Medulla oblongata (tissue), 1 donor: ENCODE data around the gene FZR1.
"Not testable (repeated sequence)": the region's sequence is repeated elsewhere in the genome, so short reads cannot be mapped to it uniquely, and the experiment has no call there.

Experiments
- DNase-seq: peaks from one replicate; pipeline ENCODE4 v3.0.0-alpha.2; 2015; ENCODE audit errors: extremely low spot score

FZR1 gene

DNA sequence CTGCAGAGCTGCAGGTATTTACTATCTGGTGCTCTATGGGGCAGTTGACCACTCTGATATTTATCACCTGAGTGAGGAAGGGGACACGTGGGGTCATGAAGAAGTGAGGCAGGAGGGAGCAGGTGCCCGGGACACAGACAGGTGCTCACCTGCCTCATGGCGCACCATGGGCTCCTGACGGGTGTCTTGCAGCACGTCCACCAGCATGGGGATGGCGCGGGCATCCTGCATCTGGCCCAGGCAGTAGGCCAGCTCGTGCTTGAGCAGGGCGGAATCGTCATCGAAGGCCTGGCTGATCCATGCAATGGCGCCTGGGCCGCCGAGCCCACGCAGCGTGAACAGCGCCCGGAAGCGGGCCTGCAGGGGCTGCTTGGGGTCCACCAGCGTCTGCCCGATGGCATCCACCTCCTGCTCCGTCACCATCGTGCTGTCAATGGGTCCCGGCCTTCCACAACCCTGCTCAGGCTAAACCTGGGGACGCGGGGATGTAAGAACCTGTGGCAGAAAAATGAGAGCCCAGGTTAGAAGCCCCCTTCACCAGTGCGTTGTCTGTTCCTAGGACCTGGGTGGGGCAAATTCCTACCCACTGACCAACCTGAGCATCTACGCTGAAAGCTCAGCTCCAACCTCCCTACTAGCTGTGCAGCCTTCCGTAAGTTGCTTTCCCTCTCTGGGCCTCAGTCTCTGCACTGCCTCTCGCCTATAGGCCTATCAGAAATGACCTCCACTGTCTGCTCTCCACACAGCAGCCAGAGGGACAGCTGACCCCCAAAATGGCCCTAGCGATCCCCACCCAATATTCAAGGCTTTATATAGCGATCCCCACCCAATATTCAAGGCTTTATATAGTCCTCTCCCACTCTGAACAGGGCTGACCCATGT is 9.5 kb upstream of the FZR1 start:
- DNase-seq, result no peak

DNA sequence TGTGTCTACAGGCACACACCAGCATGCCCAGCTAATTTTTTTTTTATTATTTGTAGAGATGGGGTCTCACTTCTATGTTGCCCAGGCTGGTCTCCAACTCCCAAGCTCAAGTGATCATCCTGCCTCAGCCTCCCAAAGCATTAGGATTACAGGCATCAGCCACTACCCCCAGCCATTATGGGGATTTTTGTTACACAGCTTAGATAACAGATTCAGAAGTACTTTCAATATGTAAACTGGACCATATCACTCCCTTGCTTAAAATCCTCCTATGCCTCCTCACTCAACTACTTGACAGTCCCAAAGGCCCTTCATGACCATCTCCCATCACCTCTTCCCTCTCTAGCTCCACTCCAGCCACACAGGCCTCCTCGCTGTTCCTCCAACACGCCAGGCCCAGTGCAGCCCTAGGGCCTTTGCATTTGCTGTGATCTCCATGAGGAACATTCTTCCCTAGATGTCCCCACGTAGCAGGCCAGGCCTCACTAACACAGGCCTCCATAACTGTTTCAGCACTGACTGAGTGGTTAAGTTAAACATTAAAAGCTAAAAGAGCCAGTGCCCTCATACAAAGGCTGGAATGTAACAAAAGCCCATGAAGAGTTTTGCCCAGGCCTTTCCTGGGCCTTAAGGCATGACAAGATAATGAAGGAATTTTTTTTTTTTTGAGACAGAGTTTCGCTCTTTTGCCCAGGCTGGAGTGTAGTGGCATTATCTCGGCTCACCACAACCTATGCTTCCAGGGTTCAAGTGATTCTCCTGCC is 8.2 kb upstream of the FZR1 start:
- no peak for DNase-seq

DNA sequence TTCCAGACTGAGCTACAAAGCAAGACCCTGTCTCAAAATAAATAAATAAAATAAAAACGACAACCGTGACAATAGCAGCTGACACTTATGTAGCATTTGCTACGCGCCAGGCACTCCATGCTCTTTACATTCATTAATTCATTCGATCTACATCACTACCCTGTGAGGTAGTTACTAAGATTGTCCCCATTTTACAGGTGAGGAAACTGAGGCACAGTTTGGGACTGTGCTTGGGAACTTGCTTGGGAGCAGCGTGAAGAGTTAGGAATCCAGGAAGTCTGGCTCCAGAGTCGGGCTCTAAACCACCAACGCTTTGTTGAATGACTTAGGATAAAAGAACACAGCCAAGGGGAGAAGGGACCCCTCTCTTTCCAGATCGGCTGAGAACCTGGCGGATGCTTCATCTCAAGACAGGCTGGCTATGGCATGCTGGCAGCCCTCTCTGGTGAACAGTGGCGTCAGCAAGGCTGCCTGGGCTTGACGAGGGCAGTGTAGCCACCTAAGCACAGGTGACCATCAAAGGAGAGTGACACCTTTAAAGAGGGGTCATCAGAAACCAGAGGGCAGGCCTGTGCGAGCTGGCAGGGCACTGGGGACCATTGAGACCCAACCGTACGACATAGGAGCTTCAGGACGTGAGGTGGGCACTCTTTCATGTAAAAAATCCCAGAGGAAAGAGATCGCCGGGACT is 6.2 kb upstream of the FZR1 start:
- DNase-seq, result no peak

DNA sequence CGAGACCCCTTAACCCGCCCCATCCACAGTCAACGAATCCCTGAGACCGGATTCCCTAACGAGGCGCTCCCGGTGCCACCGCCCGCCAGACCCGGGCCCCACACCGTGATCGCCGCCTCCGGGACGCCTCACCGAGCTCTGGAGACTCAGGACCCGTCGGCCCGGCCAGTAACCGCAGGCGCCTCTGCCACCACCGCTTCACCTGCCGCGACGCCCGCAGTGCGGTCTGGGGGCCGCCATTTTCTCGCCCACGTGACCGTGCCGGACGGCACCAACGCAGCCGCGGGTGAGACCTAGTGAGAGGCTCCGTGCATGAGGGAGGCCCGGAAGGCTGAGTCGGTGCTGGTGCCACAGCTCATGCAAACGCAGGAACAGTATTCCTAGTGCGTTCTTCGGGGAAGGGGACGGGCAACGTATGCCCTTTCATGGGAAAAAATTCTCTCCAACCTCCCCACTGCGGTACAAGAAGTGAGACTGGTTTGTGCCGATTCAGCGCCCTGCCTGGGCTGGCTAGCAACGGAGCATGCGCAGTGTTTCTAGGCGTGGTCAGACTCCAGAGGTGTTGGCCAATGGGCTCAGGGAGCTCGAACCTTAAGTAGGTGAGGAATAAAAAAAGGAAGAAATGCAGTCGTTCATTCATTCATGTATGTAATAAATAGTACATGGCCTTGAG is 5.5 kb upstream of the FZR1 start, which contains the start of gene DOHH:
DOHH (minus strand) TSS at position 246 of the 673 bp plus-strand sequence. CDS start 3,860 bp downstream, outside the sequence.
- peak; percentile 99 for DNase-seq

DNA sequence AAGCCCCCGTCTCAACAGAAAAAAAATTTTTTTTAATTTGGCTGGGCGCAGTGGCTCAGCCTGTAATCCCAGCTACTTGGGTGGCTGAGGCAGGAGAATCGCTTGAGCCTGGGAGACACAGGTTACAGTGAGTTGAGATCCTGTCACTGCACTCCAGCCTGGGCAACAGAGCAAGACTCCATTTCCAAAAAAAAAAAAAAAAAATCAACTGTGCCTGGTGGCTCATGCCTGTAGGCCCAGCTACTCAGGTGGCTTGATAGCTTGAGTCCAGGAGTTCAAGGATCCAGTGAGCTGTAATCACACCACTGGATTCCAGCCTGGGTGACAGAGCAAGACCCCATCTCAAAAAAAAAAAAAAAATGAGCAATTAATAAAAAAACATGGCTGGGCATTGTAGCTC is 4.3 kb upstream of the FZR1 start:
- DNase-seq, result no peak

DNA sequence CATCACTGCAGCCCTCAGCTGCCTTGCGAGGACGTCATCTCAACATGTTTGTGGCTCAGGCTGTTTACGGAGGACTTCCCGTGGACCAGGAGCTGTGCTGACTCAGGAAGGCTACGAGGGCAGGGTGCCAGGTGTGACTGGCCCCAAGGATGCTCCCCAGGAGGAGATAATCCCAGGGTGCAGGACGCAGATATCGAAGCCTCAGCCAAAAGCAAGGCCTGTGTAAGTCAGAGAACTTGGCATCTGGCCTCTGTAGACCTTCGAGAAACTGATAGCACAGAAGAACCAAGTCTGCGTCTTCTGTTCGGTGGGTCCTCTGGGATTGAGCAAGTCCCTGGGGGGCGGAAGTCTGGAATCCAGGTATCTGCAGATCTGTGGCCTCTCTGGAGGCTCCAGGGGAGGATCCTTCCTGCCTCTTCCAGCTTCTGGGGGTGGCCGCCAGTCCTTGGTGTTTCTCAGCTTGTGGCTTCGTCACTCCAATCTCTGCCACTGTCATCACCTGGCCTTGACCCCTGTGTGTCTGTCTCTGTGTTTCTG is 3.0 kb upstream of the FZR1 start:
- DNase-seq, result no peak

DNA sequence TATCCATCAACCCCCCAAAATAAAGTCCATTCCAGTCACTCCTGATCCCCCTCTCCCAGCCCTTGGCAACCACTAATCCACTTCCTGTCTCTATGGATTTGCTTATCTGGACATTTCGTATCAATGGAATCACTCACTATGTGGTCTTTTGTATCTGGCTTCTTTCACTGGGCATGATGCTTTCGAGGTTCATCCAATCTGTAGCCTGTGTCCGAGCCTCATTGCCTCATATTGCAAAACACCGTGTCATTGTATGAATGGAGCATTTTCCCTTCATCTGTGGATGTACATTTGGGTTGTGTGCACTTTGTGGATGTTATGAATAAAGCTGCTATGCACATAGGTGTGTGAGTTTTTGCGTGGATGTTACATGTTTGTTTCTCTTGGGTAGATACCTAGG is 1.4 kb upstream of the FZR1 start:
- DNase-seq, result no peak

DNA sequence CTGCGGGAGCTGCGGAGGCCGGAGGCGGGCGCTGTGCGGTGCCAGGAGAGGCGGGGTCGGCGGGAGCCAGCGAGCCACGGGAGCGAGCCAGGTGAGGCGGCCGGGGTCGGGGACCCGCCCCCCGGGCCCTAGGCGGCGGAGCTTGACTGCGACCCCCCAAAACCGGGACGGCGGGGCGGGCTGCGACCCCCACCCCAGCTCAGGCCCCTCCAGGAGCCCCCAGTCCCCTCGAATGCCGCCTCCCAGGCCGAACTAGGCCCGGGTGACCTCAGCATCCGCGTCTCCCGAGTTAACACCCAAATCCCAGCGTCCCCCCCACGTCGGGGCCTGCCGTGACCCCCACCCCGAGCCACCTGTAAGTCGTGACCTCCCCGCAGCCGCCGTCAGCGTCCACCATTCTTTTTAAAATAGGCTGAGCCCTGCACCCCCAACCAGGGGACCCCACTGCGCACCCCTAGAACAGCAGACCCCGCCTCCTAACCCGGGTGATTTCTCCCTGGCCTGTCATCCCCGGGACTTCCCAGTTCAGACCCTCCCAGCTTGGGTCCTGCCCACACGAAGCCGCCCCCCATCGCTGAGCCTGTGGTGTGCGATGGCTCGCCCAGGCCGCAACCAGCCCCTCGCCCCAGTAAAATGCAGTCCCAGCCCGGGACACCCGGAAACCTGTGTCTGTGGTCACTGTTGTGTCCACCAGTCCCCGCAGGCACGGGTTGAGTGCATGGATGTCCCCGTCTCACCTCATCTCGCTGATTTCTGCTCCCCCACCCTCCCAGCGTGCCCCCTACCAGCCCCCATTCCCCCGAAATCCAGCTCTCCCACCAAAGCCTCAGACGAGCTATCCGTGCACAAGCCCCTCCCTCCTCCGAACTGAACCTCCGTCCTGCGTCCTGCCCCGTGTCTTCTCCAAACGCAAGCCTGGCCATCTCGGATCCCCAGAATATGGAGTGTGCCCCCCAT is 551 bp downstream of the FZR1 start:
- no peak for DNase-seq

DNA sequence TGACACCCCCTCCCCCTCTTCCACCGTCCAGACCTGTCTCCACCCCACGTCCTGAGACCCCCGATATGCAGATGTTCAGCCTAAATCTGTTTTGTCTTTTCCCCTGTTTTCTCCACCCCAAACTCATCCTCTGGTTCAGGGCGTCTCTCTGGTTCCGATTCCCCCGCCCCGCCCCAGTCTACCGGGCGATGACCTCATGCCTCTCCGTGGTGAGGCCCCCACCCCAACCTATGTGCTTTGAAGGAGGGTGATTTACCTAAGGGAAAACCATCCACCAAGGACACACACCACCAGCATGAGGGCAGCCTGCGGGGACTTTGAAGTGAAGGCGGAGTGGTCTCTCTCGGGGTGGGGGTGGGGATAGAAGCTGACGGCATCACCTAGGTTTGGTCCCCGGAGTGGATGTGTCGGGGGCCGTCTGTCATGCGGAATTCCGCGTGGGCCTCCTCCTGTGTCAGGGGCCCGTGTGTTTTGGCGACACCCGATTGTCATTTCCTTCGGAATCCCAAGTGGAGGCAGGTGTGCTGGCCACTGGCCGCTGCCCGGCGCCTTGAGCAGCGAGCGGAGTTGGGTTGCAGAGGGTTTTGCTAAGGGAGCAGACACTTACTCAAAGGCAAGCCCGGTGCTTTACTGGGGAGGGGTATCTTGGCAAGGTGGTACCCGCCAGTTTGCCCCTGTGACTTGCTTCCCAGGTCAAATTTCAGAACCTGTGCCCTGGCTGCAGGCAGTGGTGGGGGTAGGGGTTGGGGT is 1.4 kb downstream of the FZR1 start:
- no peak for DNase-seq

DNA sequence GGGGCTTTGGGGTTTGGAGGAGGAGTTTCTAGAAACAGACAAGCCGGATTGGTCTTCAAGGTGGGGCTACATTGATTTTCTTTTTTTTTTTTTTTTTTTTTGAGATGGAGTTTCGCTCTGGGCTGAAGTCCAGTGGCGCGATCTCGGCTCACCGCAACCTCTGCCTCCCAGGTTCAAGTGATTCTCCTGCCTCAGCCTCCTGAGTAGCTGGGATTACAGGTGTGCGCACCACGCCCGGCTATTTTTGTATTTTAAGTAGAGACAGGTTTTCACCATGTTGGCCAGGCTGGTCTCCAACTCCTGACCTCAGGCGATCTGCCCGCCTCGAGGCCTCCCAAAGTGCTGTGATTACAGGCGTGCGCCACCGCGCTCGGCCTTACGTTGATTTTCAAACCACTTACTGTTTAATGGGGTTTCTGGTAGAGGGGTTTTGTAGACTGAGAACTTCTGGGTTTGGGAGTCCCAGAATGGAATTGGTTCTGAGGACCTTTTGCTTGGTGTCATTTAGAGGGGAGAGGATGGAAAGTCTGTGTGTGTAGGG is 2.1 kb downstream of the FZR1 start:
- not testable (repeated sequence) for DNase-seq

DNA sequence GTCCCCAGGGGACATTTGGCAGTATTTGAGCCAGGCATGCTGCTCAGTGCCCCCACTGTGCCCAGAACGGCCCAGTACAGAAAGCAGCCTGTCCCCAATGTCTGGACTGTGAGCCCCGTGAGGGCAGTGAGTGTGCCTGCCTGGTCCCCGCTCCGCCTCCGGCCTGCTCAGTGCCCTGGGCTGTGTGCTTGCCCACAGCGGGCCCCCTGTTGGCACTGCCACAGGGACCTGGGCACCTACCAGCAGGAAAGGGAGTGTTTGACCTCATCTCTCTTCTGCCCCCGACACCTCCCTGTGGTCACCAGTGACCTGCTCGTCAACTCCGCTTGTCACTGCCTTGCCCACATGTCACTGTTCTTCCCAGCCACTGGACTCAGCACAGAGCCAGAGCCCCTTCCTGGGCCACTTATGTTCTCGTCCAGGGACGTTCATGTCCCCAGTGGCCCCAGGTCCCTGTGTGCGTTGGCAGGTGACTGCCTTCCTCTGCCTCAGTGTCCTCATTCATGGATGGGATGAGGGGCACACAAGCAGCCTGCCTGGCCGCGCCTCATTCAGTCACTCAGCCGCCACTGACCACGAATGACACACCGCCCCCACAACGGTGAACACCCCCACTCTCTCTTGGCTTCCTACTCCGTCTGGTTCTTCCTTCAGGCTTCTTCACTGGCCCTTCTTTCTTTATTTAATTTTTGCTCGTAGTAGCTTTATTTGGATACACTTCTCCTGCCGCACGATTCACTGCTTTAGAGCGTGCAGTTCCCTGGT is 2.8 kb downstream of the FZR1 start:
- DNase-seq, result no peak

DNA sequence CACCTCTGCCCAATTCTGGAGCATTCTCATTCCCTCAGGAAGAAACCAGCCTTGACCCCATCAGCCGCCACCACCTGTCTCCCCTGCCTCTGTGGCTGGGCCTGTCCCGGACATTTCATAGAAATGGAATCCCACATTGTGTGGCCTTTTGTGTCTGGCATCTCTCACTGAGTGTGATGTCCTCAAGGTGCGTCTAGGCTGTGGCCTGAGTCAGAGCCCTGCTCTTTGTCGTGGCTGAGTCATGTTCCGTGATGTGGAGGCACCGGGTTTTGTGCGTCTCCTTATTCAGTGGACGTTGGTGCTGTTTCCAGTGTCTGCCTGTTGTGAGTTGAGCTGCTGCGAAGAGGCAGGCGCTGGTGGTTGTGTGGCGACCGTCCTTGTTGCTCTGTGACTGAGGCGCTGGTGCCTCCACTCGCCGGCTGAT is 3.5 kb downstream of the FZR1 start:
- no peak for DNase-seq

DNA sequence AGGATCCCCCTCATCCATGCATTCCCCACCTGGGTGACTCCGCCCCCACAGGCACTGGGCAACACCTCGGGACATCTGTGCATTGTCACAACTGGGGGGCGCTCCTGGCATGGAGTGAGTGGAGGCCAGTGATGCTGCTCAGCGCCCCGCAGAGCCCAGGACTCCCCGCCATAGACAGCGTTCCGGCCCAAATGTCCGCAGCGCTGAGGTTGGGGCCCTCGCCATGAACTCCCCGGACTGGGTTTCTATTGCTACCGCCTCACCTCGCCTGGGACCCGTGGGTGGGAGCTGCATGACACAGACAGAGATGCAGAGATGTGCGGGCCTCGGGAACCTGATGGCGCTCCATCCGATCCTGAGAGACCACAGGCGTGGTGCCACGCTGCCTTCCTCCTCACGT is 4.6 kb downstream of the FZR1 start:
- DNase-seq, result no peak

DNA sequence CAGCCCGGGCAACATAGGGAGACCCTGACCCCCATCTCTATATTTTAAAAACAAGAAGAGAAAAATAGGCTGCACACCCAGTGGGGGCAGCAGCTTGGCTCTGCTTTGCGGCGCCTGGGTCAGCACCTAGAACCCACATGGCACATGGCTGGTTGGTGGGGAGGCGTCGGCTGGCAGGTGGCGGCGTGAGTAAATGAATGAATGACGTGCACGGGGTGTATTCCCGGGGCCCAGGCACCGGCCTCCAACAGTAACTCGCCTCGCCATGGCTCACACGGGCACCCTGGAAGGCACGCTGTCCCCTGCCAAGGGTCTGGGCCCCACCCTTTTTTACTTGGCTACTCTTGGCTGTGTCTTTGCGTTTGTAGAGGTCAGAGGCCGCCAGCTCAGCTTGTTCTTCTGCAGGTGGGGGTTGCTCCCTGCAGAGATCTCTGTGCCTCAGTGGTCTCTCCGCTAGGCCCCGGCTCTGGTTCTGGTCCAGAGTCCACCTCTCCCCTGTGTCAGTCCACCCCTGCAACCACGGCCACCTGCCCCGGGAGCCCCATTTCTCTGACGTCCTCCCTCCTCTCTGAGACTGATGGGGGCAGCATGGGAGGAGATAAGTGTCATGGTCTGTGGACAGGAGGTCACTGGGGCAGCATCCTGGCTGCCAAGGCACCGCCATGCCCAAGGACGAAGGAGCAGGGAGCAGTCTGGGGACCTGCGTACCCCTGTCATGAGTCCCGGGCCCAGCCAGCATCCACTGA is 5.6 kb downstream of the FZR1 start:
- no peak for DNase-seq

DNA sequence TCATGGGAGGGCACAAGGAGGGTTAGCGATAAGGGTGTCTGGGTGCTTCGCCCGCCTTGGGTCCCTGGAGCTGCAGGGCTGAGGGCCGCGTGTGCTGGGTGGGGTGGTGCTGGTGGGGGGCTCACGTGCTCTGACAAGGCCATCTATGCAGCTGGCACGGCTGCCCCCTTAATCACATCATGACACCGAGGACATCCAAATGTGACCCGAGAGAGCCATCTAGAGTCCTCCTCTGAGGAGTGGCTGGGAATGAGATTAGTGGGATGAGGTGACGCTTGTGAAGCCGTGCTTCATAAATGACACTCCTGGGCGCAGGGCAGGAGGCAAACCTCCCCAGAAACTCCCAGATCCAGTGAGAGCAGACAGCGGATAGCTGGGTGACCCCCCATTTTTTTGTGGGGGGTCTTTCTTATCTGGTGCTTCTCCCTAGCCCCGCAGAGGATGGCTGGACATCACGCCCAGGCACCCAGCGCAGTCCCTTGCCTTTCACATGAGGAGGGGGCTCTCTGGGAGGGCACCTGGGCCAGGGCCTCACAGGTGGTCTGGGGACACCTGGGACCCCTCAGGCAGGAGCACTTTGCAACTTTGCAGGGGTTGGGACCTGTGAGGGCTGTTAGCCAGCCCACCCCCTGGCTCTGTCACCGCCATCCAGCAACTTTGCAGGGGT is 6.6 kb downstream of the FZR1 start:
- DNase-seq, result peak; percentile 40

DNA sequence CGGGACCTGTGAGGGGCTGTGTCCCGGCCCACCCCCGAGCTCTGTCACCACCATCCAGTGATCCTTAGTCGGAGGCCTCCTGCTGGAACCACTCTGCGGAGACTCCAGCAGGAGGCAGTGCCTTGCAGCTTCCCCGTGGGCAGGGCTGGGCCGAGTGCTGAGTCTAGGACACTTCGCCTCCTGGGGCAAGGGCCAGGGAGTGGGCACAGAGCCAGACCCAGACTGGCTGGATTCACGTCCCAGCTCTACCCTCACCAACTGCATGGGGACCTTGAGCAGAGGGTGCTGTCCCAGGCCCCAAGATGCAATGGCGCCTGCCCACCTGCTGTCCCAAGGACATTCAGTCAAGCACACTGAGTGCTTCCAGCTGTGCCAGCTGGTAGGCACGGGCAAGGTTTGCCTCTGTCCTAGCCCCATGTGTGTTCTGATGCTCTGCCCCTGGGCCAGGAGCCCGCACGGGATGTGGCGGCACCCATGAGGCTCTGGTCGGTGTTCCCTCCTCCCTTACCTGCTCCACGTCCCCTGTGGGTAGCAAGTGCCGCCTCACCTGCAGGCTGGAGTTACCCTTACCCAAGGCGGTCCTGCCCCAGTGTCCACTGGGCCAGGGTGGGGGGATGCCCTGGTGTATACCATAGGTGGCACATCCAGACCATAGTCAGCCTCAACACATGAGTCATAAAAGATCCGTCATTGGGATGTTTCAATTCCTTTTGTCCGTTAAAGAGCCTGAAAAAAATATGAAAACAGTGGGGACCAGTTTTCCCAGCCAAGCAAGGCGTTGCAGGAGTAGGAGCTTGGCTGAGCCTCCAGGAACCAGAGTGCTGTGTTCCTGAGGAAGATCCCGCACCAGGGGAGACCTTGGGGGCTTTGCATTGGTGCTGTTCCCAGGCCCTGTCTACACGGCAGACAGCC is 7.4 kb downstream of the FZR1 start:
- DNase-seq, result no peak
